NCI-H774 (cell line): Measurements from ENCODE around the gene FLRT1.
A peak's percentile ranks its signal among the peaks of the same experiment; 100 is the strongest.

Source experiments
- DNase-seq: peaks from one replicate; lab custom pipeline; 2025; lab: John Stamatoyannopoulos, UW

Gene FLRT1

GRCh38 chr11:64006398-64006797 lies 29.3 kb upstream of the FLRT1 start:
- DNase-seq, result no peak

- DNase-seq, result no peak
Observed at GRCh38 chr11:64007160-64007628, 28.5 kb upstream of the FLRT1 start.

- peak; percentile 52 for DNase-seq
Observed at GRCh38 chr11:64007629-64008282, 28.0 kb upstream of the FLRT1 start.

GRCh38 chr11:64008283-64008913 lies 27.3 kb upstream of the FLRT1 start:
- DNase-seq, result no peak

- DNase-seq, result no peak
Observed at GRCh38 chr11:64008914-64009633, 26.7 kb upstream of the FLRT1 start.

GRCh38 chr11:64009710-64010109 lies 26.0 kb upstream of the FLRT1 start:
- no peak for DNase-seq

- DNase-seq, result no peak
Observed at GRCh38 chr11:64010783-64011182, 24.9 kb upstream of the FLRT1 start.

GRCh38 chr11:64011371-64011770 lies 24.4 kb upstream of the FLRT1 start:
- DNase-seq, result no peak

GRCh38 chr11:64013141-64013896 lies 22.4 kb upstream of the FLRT1 start:
- DNase-seq, result no peak

GRCh38 chr11:64014356-64014755 lies 21.4 kb upstream of the FLRT1 start:
- no peak for DNase-seq

- DNase-seq, result no peak
Observed at GRCh38 chr11:64015510-64015909, 20.2 kb upstream of the FLRT1 start.

- no peak for DNase-seq
Observed at GRCh38 chr11:64015935-64016845, 19.5 kb upstream of the FLRT1 start.

GRCh38 chr11:64017945-64018224 lies 17.8 kb upstream of the FLRT1 start:
- no peak for DNase-seq

GRCh38 chr11:64018310-64018709 lies 17.4 kb upstream of the FLRT1 start:
- DNase-seq, result no peak

- DNase-seq, result no peak
Observed at GRCh38 chr11:64019106-64020037, 16.4 kb upstream of the FLRT1 start.

- DNase-seq, result no peak
Observed at GRCh38 chr11:64020976-64021756, 14.6 kb upstream of the FLRT1 start.

- no peak for DNase-seq
Observed at GRCh38 chr11:64021757-64022093, 14.0 kb upstream of the FLRT1 start.

- no peak for DNase-seq
Observed at GRCh38 chr11:64022125-64022784, 13.5 kb upstream of the FLRT1 start.
